ENCODE results near the gene HES5. TPM values are rescaled to one million over a fixed set of nuclear protein-coding genes. Genes with fewer than 3 reads are reported as not detected.

The HES5 gene
- total RNA-seq, 1 donor from 2014 or later = 4.5 TPM

GRCh38 chr1:2513939-2514652 is 16.0 kb downstream of the HES5 start:
- H3K36me3 Mint-ChIP-seq = no peaks in the 10 kb centered on the region
- no peak overlapping the region for H3K4me3 Mint-ChIP-seq
- no peak overlapping the region for H3K27ac Mint-ChIP-seq
- no peak for TF ChIP-seq CTCF (conservative IDR thresholded peaks at IDR 0.05)
- DNase-seq (ENCODE audit: extremely low spot score, unreplicated experiment) = no peak
- H3K27me3 Mint-ChIP-seq = no peaks in the 10 kb centered on the region
- no peaks in the 10 kb centered on the region for H3K9me3 Mint-ChIP-seq
- no peaks in the 10 kb centered on the region for H3K4me1 Mint-ChIP-seq (ENCODE audit: unreplicated experiment)

DNA sequence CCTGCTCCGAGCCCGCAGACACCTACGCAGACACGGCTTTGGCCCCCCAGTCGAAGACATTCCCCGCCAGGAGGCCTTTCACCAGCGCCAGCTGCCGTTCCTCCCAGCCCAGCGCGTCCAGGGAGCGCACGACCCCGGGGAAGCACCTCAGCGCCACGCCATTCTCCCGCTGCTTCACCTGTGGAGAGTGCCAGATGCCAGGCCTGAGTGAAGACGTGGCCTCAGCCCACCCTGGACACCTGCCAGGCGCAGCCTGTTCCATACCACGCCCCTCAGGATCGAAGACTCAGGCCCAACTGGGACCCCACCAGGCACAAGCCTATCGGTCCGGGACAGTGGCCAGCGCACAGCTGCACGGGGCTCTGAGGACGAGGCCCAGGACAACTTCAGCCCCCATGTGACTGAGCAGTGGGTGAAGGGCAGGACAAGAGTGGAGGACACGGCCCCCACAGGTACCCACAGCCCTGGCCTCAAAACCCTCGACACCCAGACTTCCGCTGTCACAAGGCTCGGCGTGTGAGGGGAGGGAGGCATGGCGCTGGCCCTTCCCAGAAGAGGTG is 17.1 kb downstream of the HES5 start:
- no peak for DNase-seq (ENCODE audit: extremely low spot score, unreplicated experiment)
- TF ChIP-seq CTCF (conservative IDR thresholded peaks at IDR 0.05) = no peak
- Mint-ChIP-seq H3K27me3 (no peaks in the 10 kb centered on the region), H3K27ac (no peak overlapping the region), H3K36me3 (no peaks in the 10 kb centered on the region), H3K4me1 (ENCODE audit: unreplicated experiment) (no peaks in the 10 kb centered on the region), H3K9me3 (no peaks in the 10 kb centered on the region), H3K4me3 (no peak overlapping the region)

DNA sequence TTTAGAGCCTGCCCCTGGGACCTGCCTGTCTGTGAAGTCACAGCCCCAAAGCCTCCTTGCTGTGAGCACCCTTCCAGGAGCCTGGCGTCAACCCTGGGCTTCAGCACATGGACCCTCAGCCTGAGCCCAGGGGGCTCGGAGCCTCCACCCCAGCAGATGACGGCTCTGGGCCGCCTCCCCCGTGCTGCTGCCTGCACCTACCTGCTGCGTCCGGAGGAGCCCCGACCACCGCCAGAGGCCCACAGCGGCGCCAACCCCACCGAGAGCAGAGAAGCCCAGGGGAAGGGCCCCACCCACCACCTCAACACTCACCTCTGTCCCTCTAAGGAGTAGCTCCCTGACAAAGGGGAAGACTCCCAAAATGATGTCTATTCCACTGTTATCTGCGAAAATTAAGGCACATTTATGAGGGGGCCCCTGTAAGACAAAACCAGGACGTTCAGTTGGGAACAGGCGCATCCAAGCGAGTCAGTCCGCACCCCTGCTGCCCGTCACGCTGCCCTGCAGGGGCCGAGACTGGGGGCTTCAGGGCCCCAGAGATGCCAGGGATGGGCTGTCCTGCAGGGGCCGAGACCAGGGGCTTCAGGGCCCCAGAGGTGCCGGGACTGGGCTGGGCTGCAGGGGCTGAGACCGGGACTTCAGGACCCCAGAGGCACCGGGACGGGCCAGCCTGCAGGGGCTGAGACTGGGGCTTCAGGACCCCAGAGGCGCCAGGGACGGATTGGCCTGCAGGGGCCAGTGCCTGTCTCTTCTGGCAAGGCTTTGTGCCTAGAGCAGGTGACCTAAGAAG is 19.5 kb downstream of the HES5 start:
- no peak for TF ChIP-seq CTCF (conservative IDR thresholded peaks at IDR 0.05)
- H3K36me3 Mint-ChIP-seq = no peaks in the 10 kb centered on the region
- H3K4me3 Mint-ChIP-seq = no peak overlapping the region
- H3K4me1 Mint-ChIP-seq (ENCODE audit: unreplicated experiment) = no peaks in the 10 kb centered on the region
- no peak for DNase-seq (ENCODE audit: extremely low spot score, unreplicated experiment)
- no peaks in the 10 kb centered on the region for H3K27me3 Mint-ChIP-seq
- H3K27ac Mint-ChIP-seq = no peak overlapping the region
- H3K9me3 Mint-ChIP-seq = no peaks in the 10 kb centered on the region

- Mint-ChIP-seq H3K27me3 (no peaks in the 10 kb centered on the region), H3K9me3 (no peaks in the 10 kb centered on the region), H3K4me3 (no peak overlapping the region), H3K27ac (no peak overlapping the region), H3K36me3 (no peaks in the 10 kb centered on the region), H3K4me1 (ENCODE audit: unreplicated experiment) (no peaks in the 10 kb centered on the region)
- no peak for TF ChIP-seq CTCF (conservative IDR thresholded peaks at IDR 0.05)
- no peak for DNase-seq (ENCODE audit: extremely low spot score, unreplicated experiment)
Observed at GRCh38 chr1:2509589-2509988, 20.5 kb downstream of the HES5 start.

GRCh38 chr1:2508751-2509150 is 21.3 kb downstream of the HES5 start:
- no peaks in the 10 kb centered on the region for H3K27me3 Mint-ChIP-seq
- H3K4me1 Mint-ChIP-seq (ENCODE audit: unreplicated experiment) = no peaks in the 10 kb centered on the region
- H3K9me3 Mint-ChIP-seq = no peaks in the 10 kb centered on the region
- DNase-seq (ENCODE audit: extremely low spot score, unreplicated experiment) = no peak
- no peak overlapping the region for H3K27ac Mint-ChIP-seq
- TF ChIP-seq CTCF (conservative IDR thresholded peaks at IDR 0.05) = no peak
- no peaks in the 10 kb centered on the region for H3K36me3 Mint-ChIP-seq
- H3K4me3 Mint-ChIP-seq = no peak overlapping the region
